DOHH2 (cell line): Measurements from ENCODE around the gene PELI2.

Experiments used
- CTCF ChIP-seq: fragments of 200-600 bp; sonication (generic); IDR thresholded peaks from one replicate; pipeline ENCODE4 v1.5.1; 2014; ENCODE audit warnings: antibody characterized with exemption, mild to moderate bottlenecking, low read depth, low read length; ENCODE audit not compliant: poor library complexity, severe bottlenecking
- EZH2phosphoT487 ChIP-seq: fragments of 200-600 bp; sonication (generic); IDR thresholded peaks from 2 replicates; pipeline ENCODE4 v1.6.1; 2017; ENCODE audit warnings: borderline replicate concordance, mild to moderate bottlenecking, antibody characterized with exemption, low read length, moderate library complexity, mixed read lengths

GRCh38 chr14:56175773-56176172, 57.6 kb downstream of the PELI2 start:
- no peak for TF ChIP-seq CTCF
- TF ChIP-seq EZH2phosphoT487, result no peak
